ENCODE measurements around the gene PRSS3. TPM values are rescaled to one million over a fixed set of nuclear protein-coding genes. Genes with fewer than 3 reads are reported as not detected.
"Not testable (repeated sequence)": the region's sequence is repeated elsewhere in the genome, so short reads cannot be mapped to it uniquely, and the experiment has no call there.

Gene PRSS3
- total RNA-seq, 2 donors from 2014 or later: not detected

DNA sequence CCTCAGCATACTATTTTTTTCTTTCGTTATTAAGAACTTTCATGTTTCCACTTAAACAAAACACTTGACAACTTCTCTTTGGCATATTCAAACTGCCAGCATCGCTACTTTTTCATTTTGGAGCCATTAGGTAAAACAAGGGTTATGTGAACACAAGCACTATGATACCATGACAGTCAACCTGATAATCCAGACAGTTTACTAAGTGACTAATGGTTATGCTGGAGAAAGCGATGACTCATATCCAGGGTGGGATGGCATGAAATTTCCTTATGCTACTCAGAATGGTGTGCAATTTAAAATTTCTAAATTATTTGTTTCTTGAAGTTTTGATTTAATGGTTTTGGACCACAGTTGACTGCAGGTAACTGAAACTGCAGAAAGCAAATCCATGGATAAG lies 29.9 kb upstream of the PRSS3 start:
- H3K27ac Mint-ChIP-seq: no peak overlapping the region
- H3K36me3 Mint-ChIP-seq (ENCODE audit: low read depth): no peaks in the 10 kb centered on the region
- Histone ChIP-seq H3K9ac (ENCODE audit: extremely low read depth, low read length, poor library complexity, severe bottlenecking) (no peak overlapping the region), H3K27me3 (ENCODE audit: control insufficient read depth, insufficient read depth, low read length, poor library complexity, severe bottlenecking) (no peaks in the 10 kb centered on the region), H3K27ac (ENCODE audit: low read depth, low read length) (no peak overlapping the region), H3K36me3 (ENCODE audit: control insufficient read depth, insufficient read depth, low read length) (no peaks in the 10 kb centered on the region), H3K4me3 (ENCODE audit: low read length) (no peak overlapping the region), H3K4me1 (ENCODE audit: control insufficient read depth, insufficient read depth, low read length) (no peaks in the 10 kb centered on the region), H3K9me3 (ENCODE audit: control insufficient read depth, low read length) (no peaks in the 10 kb centered on the region)
- DNase-seq: no peak
- TF ChIP-seq, protein P1, sequence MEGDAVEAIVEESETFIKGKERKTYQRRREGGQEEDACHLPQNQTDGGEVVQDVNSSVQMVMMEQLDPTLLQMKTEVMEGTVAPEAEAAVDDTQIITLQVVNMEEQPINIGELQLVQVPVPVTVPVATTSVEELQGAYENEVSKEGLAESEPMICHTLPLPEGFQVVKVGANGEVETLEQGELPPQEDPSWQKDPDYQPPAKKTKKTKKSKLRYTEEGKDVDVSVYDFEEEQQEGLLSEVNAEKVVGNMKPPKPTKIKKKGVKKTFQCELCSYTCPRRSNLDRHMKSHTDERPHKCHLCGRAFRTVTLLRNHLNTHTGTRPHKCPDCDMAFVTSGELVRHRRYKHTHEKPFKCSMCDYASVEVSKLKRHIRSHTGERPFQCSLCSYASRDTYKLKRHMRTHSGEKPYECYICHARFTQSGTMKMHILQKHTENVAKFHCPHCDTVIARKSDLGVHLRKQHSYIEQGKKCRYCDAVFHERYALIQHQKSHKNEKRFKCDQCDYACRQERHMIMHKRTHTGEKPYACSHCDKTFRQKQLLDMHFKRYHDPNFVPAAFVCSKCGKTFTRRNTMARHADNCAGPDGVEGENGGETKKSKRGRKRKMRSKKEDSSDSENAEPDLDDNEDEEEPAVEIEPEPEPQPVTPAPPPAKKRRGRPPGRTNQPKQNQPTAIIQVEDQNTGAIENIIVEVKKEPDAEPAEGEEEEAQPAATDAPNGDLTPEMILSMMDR (conservative IDR thresholded peaks at IDR 0.05): no peak
- H3K27me3 Mint-ChIP-seq (ENCODE audit: insufficient read depth): no peaks in the 10 kb centered on the region
- peaks cover 2% of the 10 kb centered on the region for H3K4me1 Mint-ChIP-seq
- no peaks in the 10 kb centered on the region for H3K9me3 Mint-ChIP-seq
- 90 to 93% methylated on average over 2 to 3 of the region's 3 CpGs for WGBS, 2 experiments (ENCODE audit: insufficient coverage in 1 of 2, insufficient read length in 1 of 2)
- H3K4me3 Mint-ChIP-seq: no peak overlapping the region

DNA sequence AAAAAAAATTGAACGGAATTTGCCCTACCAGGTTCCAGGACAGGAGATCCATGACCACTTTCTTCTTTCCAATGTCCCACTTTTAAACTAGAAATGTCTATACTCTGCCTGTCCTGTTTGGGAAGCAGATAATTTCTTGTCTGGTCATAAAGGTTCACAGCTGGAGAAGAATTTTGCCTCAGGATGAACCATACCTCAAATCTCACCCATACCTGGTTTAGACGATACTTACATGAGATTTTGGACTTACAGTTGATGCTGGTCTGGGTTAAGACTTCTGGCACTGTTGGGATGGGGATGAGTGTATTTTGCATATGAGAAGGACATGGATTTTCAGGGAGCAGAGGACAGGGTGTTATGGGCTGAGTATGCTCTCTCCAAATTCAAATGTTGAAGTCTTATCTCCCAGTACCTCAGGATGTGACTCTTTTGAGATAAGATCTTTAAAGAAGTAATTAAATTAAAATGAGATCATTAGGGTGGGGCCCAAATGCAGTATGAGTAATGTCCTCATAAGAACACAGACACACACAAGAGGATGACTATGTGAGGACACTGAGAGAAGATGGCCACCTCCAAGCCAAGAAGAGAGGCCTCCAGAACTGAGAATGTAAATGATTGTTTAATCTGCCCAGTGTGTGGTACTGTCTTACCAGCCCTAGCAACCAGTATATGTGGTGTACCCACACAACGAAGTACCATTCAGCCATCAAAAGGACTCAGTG lies 25.0 kb upstream of the PRSS3 start:
- not testable (repeated sequence) for H3K27ac ChIP-seq (ENCODE audit: low read depth, low read length); H3K9ac ChIP-seq (ENCODE audit: extremely low read depth, low read length, poor library complexity, severe bottlenecking); H3K9me3 ChIP-seq (ENCODE audit: control insufficient read depth, low read length); H3K4me1 ChIP-seq (ENCODE audit: control insufficient read depth, insufficient read depth, low read length); H3K9me3 Mint-ChIP-seq; H3K27ac Mint-ChIP-seq; H3K36me3 ChIP-seq (ENCODE audit: control insufficient read depth, insufficient read depth, low read length); H3K4me3 Mint-ChIP-seq; H3K4me3 ChIP-seq (ENCODE audit: low read length); H3K27me3 ChIP-seq (ENCODE audit: control insufficient read depth, insufficient read depth, low read length, poor library complexity, severe bottlenecking); H3K4me1 Mint-ChIP-seq; DNase-seq; H3K27me3 Mint-ChIP-seq (ENCODE audit: insufficient read depth); H3K36me3 Mint-ChIP-seq (ENCODE audit: low read depth)
- WGBS, 2 experiments (ENCODE audit: insufficient coverage in 1 of 2, insufficient read length in 1 of 2): 97 to 100% methylated on average over 1 to 2 of the region's 3 CpGs

DNA sequence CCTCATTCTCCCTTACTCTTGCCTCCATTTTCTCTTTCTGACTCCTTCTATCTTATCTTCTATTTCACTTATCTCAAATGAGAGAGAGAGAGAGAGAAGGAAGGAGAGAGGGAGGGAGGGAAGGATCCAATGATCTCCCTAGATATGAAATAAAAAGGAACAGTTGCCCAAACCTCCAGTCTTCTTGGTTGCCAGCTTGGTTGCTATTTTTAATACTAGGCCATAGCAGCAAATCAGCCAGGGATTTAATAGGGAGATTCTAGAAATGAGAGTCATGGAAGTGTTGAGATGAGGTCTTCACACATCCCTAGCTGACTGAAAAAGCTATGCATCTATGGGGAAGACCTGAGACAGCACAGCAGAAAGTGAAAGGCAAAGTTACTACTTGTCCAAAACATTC lies 22.2 kb upstream of the PRSS3 start:
- DNase-seq; H3K36me3 ChIP-seq (ENCODE audit: control insufficient read depth, insufficient read depth, low read length); H3K4me3 ChIP-seq (ENCODE audit: low read length); H3K9me3 ChIP-seq (ENCODE audit: control insufficient read depth, low read length); H3K27ac Mint-ChIP-seq; H3K4me1 ChIP-seq (ENCODE audit: control insufficient read depth, insufficient read depth, low read length); H3K36me3 Mint-ChIP-seq (ENCODE audit: low read depth); H3K27me3 Mint-ChIP-seq (ENCODE audit: insufficient read depth); H3K9ac ChIP-seq (ENCODE audit: extremely low read depth, low read length, poor library complexity, severe bottlenecking); H3K27ac ChIP-seq (ENCODE audit: low read depth, low read length); H3K4me1 Mint-ChIP-seq; H3K4me3 Mint-ChIP-seq; H3K9me3 Mint-ChIP-seq; H3K27me3 ChIP-seq (ENCODE audit: control insufficient read depth, insufficient read depth, low read length, poor library complexity, severe bottlenecking): not testable (repeated sequence)

DNA sequence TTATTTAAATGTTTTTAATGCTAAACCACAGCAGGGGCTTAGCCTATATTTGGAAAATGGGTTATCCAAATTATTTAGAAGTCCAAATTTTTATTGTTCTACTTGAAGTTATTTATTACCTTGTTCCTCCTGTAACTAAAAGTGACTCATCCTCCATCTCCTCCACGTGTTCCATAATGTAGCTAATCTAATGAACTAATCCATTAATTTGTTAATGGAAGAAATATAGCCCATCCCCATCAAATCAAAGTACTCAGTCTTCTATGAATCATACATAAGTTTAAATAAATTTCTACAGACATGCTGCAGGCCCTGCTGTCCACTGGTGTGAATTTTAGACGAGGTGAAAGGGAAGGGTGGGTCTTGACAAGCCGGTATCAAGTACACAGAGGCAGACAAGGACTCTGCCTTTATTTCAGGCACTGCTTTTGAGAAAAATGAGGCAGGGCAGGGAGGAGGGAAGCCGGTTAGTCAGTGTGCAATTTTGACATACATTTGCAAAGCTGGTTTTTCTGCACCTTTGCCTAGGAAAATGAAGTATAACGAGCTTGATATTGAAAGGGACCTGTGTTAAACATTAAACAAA lies 21.2 kb upstream of the PRSS3 start:
- not testable (repeated sequence) for H3K27ac Mint-ChIP-seq; H3K9ac ChIP-seq (ENCODE audit: extremely low read depth, low read length, poor library complexity, severe bottlenecking); H3K9me3 ChIP-seq (ENCODE audit: control insufficient read depth, low read length); H3K27me3 ChIP-seq (ENCODE audit: control insufficient read depth, insufficient read depth, low read length, poor library complexity, severe bottlenecking); H3K4me3 ChIP-seq (ENCODE audit: low read length); H3K4me3 Mint-ChIP-seq; H3K27ac ChIP-seq (ENCODE audit: low read depth, low read length); H3K36me3 Mint-ChIP-seq (ENCODE audit: low read depth); H3K9me3 Mint-ChIP-seq; H3K27me3 Mint-ChIP-seq (ENCODE audit: insufficient read depth); H3K4me1 ChIP-seq (ENCODE audit: control insufficient read depth, insufficient read depth, low read length); H3K36me3 ChIP-seq (ENCODE audit: control insufficient read depth, insufficient read depth, low read length); H3K4me1 Mint-ChIP-seq; DNase-seq
- 94% methylated on average over 4 of the region's 5 CpGs for WGBS, 2 experiments (ENCODE audit: insufficient coverage in 1 of 2, insufficient read length in 1 of 2)
